Bronchial epithelial cell (primary cell): ENCODE measurements around the gene FDX2. TPM values are rescaled to one million over a fixed set of nuclear protein-coding genes. Genes with fewer than 3 reads are reported as not detected.

ENCODE experiments used
- DNase-seq: peaks from one replicate; pipeline ENCODE4 v3.0.0-alpha.2; 2010; ENCODE audit warnings: low read depth
- FAIRE-seq: peaks from 2 replicates; lab custom pipeline; 2011; peaks lifted over from hg19 to GRCh38; lab: Jason Lieb, UNC
- H3K27me3 ChIP-seq: 2 replicates; pipeline ENCODE4 v1.5.1; 2011; ENCODE audit warnings: low read length; ENCODE audit not compliant: control insufficient read depth, insufficient read depth
- H3K36me3 ChIP-seq: 2 replicates; pipeline ENCODE4 v1.5.1; 2011; ENCODE audit warnings: low read length; ENCODE audit not compliant: control insufficient read depth, insufficient read depth
- H3K4me3 ChIP-seq: 2 replicates; pipeline ENCODE4 v1.5.1; 2011; ENCODE audit warnings: mild to moderate bottlenecking, low read depth, low read length, control low read depth
- CTCF ChIP-seq: IDR thresholded peaks from 2 replicates; pipeline ENCODE4 v1.5.1; 2011; ENCODE audit warnings: mild to moderate bottlenecking, moderate library complexity, low read length, control low read depth, inconsistent platforms; ENCODE audit not compliant: insufficient read depth, severe bottlenecking
- total RNA-seq: library from RNA; depleted of rRNA; stranded (reverse); fragments of >200 nt; gene quantifications from 2 replicates; pipeline ENCODE4 v1.2.1, GENCODE V29; 2014

Gene FDX2
- total RNA-seq, 1 donor from 2014 or later = 24.2 TPM

GRCh38 chr19:10289836-10290356 is 25.9 kb downstream of the FDX2 start, which contains the start of gene ICAM5:
Gene ICAM5 (plus strand): TSS chr19:10289952. CDS start chr19:10290044, 92 bp downstream.
- H3K36me3 ChIP-seq = peaks cover 14% of the 10 kb centered on the region
- DNase-seq = peak; percentile 27
- peak within 1 kb of the TSS; percentile 67 for H3K4me3 ChIP-seq
- no peak for TF ChIP-seq CTCF
- H3K27me3 ChIP-seq = no peaks in the 10 kb centered on the region
- FAIRE-seq = no peak

DNA sequence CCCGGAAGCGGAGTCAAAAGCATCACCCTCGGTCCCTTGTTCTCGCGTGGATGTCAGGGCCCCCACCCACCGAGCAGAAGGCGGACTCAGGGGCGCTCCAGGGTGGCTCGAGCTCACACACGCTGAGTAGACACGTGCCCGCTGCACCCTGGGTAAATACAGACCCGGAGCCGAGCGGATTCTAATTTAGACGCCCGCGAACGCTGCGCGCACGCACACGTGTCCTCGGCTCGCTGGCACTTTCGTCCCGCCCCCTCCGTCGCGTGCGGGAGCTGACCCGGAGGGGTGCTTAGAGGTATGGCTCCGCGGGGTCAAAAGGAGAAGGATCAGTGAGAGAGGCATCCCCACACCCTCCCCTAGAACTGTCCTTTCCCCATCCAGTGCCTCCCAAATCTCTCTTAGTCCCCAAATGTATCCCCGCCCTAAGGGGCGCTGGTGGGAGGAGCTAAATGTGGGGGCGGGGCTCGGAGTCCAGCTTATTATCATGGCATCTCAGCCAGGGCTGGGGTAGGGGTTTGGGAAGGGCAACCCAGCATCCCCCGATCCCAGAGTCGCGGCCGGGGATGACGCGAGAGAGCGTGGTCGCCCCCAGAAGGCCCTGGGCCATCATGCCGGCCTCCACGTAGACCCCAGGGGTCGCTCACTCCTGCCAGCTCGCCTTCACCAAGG is 26.5 kb downstream of the FDX2 start:
- Histone ChIP-seq H3K36me3 (peaks cover 16% of the 10 kb centered on the region), H3K4me3 (peak overlapping the region; percentile 67), H3K27me3 (no peaks in the 10 kb centered on the region)
- TF ChIP-seq CTCF = no peak
- DNase-seq = peak; percentile 41
- no peak for FAIRE-seq

DNA sequence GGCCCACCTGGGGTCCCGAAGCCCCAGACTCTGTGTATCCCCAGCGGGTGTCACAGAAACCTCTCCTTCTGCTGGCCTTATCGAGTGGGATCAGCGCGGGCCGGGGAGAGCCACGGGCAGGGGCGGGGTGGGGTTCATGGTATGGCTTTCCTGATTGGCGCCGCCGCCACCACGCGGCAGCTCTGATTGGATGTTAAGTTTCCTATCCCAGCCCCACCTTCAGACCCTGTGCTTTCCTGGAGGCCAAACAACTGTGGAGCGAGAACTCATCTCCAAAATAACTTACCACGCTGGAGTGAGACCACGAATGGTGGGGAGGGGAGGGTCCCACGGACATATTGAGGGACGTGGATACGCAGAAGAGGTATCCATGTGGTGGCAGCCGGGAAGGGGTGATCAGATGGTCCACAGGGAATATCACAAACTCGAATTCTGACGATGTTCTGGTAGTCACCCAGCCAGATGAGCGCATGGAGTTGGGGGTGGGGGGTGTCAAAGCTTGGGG is 27.1 kb downstream of the FDX2 start:
- TF ChIP-seq CTCF = no peak
- no peak for FAIRE-seq

GRCh38 chr19:10286803-10287737 is 28.7 kb downstream of the FDX2 start, which contains the start of gene ICAM4:
Gene ICAM4 (plus strand): TSS chr19:10286955. CDS start chr19:10287013, 58 bp downstream.
- FAIRE-seq (no peak), DNase-seq (peak; percentile 21)
- TF ChIP-seq CTCF = no peak
- H3K36me3 ChIP-seq = peaks cover 3% of the 10 kb centered on the region
- peak within 1 kb of the TSS; percentile 18 for H3K4me3 ChIP-seq
- no peaks in the 10 kb centered on the region for H3K27me3 ChIP-seq

More for the DNA sequence above, 27.1 kb downstream of the FDX2 start:
- Histone ChIP-seq H3K36me3 (peaks cover 13% of the 10 kb centered on the region), H3K4me3 (peak overlapping the region; percentile 67), H3K27me3 (no peaks in the 10 kb centered on the region)
- DNase-seq = peak; percentile 59

- no peaks in the 10 kb centered on the region for H3K27me3 ChIP-seq
- TF ChIP-seq CTCF = no peak
- FAIRE-seq (no peak), DNase-seq (no peak)
- no peak overlapping the region for H3K4me3 ChIP-seq
- peaks cover 3% of the 10 kb centered on the region for H3K36me3 ChIP-seq
Measured at GRCh38 chr19:10285393-10285792, 30.4 kb downstream of the FDX2 start.
